NCI-H2107 treated with DMSO at 0.1 percent for 48 hours (cell line): ENCODE results near the gene SPON1.
"Not testable (repeated sequence)": the region's sequence is repeated elsewhere in the genome, so short reads cannot be mapped to it uniquely, and the experiment has no call there.

Experiments used
- DNase-seq: peaks from one replicate; lab custom pipeline; 2025; ENCODE audit not compliant: unreplicated experiment; lab: John Stamatoyannopoulos, UW

The SPON1 gene

DNA sequence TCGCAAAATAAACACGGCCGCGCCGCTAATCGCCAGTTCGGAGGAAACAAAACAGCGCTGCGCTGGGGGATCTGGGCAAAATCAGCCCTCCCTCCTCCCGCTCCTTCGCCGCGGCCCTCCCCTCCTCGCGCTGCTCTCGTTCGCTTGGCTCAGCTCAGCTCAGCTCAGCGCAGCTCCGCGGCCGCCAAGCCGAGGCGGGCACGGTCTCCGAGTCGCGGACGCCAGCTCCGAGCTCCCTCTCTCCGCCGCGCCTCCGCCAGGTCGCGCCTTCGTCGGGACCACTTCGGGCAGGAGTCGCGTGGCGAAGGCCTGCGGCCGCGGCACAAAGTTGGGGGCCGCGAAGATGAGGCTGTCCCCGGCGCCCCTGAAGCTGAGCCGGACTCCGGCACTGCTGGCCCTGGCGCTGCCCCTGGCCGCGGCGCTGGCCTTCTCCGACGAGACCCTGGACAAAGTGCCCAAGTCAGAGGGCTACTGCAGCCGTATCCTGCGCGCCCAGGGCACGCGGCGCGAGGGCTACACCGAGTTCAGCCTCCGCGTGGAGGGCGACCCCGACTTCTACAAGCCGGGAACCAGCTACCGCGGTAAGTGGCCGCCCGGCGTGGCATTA lies at the start of gene SPON1:
Gene SPON1 (plus strand): TSS at position 162 of the 607 bp plus-strand sequence. CDS start 182 bp downstream, at position 344.
- DNase-seq: no peak

DNA sequence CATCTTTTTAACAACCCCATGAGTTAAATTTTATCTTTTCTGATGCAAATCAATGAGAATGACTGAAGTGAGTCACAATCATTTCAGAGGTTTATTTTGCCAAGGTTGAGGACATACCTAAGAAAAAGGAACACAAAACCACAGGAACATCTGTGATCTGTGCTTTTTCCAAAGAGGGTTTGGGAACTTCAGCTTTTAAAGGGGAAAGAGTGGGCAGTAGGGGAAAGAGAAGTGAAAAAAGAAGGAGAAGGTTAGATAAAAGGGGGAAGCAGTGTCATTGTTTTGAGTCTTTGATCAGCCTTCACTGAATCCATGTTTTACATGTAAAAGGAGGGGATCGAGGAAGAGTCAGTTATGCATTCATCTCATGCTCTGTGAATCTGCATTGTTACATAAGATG lies 45.3 kb upstream of the SPON1 start:
- DNase-seq: no peak

DNA sequence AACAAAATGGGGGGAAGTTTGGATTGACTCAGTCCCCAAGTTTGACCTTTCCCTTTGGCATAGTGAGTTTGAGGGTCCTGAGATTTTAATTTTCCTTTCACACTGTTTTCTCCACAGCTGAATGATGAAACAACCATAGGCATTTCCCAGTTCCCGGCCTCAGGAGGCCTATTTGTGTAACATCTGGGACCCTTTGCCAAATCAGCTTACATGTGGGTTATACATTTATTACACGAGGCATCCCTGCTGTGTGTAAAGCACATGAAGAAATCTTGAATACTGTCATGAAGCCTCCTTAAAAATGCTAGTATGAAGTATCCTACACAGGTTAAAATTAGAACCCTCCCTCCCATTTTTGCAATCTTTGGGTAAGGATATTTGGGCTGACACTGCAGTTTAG lies 44.6 kb upstream of the SPON1 start:
- no peak for DNase-seq

DNA sequence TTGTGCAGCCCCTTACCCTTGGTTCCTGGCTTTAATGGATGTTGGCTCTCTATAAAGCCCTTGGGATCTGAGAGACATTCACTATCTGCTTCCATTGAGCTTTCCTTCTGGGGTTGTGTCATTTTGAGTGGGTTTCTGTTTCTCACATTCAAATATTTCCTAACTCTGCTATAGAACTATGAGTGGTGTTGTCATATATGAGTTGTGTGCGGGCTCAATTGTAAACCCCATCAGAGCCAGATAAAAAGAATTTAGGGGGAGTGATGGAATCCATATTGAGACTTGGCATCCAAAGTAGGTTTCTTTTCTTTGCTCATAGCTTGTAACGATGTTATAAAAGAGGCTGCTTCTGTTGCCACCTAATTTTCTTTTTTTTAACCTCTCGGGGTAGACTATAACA lies 41.8 kb upstream of the SPON1 start:
- no peak for DNase-seq

DNA sequence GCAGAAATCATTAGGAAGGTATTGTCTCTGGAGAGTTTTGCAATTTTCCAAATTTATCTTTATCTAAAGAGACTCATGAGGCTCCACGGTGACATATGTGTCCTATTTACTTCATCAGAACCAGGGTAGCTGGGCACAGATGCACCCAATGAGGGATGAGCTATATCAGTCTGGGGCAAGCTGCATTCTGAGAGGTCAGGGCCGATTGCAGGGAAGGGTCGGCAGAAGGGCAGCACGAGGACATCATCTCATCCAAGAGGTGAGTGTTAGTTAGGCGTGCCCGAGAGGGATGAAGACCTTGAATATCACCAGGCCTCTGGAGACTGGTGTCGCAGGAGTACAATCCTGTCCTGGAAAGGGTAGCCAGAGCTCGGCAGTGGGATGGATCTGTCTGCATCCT lies 41.0 kb upstream of the SPON1 start:
- no peak for DNase-seq

DNA sequence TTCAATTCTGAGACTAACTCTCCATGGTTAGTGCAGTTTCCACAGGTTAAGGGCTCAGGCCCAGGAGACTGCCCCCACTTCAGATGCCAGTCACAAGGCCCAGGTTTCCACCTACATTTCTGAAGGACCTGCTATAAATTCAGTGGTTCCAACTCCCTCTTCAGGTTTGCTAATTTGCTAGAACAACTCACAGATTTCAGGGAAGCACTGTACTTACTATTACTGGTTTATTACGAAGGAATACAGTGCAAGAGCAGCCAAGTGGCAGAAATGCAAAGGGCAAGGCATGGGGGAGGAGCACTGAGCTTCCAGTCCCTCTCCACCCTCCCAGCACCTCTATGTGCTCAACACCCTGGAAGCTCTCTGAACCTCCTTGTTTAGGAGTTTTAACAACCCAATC lies 39.3 kb upstream of the SPON1 start:
- no peak for DNase-seq

DNA sequence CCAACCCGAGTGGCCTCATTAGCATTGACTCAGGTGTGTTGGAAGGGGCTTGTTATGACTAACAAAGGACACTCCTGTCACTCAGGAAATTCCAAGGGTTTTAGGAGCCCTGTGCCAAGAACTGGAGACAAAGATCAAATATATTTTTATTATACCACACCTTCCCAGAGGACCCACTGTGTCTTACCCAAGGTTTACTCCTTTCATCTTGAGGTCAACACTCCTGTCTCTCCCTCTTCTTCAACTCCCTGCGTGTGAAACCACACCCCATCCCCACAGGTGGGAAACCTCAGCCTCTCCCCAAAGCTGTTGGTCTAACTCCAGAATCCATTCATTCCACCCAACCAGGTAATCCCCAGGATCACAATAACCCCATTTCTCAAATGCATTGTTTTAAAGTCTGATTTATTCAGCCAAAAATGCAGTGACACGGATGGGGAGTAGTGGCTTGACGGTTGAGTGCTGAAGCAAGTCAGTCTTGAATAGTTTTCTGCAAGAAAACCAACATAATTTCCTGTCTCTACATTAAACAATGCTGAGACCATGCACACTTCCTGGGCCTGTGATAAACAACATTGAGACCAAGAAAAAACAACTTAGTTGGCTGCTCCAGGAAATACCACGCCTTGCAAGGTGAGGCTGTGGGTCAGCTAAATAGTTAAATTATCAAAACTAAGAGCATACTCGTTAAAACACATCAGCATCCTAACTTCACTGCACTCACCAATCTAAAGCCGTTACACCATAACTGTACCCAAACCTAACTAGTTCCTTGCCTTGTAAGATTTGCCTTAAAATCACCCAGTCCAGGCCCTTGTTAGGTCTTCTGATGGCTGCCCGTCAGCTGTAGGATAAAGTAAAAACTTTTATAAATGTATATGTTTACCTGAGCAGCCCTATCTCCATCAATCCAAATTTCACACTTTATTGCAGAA lies 38.5 kb upstream of the SPON1 start:
- no peak for DNase-seq

DNA sequence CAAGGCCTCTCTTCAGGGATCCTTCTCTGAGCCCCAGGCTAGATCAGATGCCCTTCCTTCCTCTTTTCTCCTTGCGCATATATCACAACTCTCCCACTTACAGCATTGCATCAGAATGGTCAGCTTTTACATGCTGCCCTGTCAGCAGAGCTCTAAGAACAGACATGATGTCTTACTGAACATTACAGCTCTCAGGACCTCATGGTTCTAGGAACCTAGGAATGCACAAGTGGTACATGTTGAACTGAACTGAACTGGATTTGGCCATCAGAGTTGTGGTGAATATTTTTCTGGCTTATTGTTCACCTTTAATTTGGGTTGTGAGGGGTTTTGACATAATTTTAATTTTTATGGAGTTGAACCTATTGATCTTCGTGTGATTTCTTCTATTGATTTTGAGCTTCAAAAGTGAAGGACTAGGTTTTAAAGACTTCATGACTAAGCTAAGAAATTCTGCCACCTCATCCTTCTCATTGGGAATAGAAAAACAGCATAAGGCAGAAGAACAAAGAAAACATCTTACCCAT lies 37.7 kb upstream of the SPON1 start:
- no peak for DNase-seq

DNA sequence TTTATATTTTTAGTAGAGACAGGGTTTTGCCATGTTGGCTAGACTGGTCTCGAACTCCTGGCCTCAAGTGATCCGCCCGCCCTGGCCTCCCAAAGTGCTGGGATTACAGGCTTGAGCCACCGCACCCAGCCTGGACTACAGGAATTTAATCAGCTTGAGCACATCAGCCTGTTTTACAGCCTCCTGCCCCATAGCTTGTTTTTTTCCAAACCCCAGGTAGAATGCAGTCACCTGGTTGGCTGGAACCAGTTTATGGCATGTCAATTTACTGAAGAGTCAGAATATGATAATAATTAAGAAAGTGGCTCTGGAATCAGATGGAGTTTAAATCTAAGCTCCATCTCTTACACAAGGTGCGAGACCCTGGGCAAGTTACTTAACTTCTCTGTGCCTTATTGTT lies 36.2 kb upstream of the SPON1 start:
- not testable (repeated sequence) for DNase-seq

DNA sequence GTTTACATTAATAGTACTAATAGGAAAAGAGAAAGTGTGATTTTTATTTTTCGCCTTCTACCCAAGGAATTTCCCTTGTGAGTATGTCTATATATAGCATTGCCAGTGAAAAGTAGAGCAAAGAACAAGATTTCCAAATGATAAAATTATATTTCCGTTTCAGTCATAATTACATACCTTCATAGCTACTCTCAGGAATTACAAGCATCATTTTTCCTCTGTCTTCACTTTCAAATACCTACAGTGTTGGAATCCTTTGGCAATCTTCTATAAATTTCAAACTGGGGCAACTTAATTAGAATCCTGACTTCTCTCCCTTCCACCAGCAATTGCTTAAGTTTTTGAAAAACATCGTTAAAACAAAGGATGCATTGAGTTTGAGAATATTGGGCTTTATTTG lies 35.5 kb upstream of the SPON1 start:
- DNase-seq: no peak

DNA sequence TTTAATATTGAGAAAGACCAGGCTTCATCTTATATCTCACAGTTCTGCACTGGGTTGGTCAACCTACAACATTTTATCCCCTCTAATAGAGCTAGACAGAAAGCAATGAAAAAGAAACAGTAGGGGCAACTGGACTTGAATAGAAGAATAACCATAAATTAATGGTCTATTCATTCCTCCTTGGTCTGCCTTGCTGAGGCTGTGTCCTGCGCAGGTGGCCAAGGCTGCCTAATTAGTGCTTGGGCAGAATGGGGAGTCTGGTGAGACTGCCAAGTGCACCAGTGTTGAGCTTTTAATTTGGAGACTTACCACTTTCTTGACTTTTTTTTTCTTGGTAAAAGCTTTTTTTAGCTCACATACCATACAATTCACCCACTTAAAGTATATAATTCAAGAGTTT lies 35.0 kb upstream of the SPON1 start:
- DNase-seq: no peak

DNA sequence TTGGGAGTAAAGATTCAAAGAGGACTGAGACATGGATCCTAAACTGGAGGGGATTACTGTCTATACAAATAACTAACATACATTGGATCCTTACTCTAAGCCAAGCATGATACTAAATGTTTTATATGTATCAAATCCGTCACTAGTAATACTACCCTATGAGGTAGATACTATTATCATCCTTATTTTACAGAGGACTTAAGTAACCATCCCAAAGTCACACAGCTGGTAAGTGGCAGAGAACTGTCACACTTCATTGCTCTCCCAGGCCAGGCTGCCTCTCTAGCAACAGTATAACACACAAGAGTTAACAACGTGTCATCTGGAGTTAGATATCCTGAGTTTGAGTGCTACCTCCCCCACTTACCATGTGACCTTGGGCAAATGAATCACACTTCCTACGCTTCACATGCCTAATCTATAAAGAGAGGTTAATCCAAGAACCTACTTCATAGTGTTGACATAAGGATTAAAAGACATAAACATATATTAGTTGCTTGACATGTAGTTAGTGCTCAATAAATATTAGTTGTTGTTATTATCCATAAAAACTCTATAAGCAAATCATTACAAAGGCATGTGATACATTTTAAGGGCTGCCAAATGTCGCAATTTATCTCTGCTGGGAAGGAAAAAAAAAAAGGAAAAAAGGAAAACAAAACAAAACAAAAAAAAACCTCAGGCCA lies 33.8 kb upstream of the SPON1 start:
- no peak for DNase-seq

DNA sequence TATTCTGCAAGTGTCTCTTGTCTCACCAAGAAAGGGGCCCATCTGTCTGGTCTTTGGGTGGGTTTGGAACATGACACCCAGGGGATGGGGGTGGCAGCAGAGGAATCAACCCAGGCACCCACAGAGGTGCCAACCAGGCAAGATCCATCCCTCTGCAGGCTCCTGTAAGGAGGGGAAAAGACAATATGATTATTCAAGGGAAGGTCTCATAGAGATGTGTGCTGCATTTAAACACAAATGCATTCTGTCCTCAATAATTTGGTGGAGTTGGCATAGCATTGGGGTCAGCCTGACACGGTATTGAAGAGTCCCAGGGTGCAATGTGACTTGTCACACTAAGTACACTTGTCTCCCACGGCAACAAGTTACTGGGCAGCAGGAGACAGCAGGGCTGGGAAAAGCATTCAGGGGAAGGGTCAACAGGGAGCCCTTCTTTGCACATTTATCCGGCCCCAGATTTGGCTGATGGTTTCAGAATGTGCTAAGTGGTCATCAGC lies 33.1 kb upstream of the SPON1 start:
- no peak for DNase-seq

DNA sequence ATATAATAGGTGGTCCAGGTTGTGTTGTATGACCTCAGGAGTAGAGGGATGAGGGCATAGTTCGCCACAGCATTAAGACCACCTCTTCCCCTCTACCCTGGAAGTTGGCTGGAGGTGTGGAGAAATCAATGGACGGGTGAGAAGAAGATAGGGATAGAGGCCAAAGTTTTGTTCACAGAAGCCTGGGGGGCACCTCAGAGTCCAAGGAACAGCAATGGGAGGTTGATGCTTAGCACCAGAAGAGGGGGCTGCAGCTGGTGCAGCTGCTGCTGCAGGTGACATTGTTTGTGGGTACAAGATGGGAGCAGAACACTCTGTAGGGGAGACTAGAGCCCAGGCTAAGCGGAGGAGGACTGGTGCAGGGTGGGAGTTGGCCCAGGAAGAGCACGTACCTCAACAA lies 31.2 kb upstream of the SPON1 start:
- DNase-seq: no peak

DNA sequence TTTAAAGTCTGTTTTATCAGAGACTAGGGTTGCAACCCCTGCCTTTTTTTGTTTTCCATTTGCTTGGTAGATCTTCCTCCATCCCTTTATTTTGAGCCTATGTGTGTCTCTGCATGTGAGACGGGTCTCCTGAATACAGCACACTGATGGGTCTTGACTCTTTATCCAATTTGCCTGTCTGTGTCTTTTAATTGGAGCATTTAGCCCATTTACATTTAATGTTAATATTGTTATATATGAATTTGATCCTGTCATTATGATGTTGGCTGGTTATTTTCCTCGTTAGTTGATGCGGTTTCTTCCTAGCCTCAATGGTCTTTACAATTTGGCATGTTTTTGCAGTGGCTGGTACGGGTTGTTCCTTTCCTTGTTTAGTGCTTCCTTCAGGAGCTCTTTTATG lies 25.4 kb upstream of the SPON1 start:
- not testable (repeated sequence) for DNase-seq

DNA sequence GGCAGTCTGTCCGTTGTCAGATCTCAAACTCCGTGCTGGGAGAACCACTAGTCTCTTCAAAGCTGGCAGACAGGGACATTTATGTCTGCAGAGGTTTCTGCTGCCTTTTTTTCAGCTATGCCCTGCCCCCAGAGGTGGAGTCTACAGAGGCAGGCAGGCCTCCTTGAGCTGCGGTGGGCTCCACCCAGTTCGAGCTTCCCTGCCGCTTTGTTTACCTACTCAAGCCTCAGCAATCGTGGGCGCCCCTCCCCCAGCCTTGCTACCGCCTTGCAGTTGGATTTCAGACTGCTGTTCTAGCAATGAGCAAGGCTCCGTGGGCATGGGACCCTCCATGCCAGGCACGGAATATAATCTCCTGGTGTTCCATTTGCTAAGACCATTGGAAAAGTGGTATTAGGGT lies 23.7 kb upstream of the SPON1 start:
- DNase-seq: not testable (repeated sequence)

DNA sequence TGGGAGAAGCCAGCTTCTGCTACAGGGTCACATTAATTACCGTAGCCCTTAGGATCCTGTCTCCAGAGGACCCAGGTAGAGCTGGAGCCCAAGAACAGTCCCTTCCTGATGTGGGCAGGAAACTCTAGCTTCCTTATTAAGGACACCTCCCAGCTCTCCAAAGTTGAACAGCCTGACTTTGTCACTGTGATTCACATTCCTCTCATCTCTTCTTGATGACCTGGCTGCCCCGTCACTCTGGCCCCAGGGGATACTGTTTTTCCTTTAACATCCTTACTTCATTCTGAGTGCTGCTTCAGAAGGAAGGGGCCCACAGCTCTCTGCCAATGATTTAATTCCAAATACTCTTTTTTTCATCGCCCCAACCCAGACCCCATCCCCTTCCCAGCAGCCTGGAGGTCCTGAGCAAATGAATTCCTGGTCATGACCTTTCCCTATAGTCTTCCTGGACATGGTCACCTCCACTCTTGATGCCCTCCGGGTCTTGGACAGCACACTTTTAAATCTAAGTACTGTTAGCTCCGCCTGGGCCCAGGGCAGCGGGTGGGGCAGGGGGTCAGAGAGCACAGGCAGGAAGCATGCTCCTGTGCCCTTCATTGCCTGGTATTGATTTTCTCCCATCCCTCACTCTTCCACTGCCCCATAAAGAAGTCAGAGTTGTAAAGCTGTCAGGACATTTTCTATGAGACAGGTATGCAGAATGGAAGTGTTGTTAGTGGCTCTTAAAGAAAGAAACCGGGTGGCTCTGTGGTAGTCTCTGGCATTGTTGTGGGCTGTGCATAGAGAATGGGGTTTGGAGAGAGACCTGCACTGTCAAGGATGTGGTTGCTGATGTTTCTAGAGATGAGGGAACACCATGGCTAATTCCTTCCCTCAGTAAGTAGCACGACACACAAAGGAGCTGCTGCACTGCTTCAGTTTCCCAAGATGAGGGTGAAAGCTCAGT lies 22.3 kb upstream of the SPON1 start:
- no peak for DNase-seq

DNA sequence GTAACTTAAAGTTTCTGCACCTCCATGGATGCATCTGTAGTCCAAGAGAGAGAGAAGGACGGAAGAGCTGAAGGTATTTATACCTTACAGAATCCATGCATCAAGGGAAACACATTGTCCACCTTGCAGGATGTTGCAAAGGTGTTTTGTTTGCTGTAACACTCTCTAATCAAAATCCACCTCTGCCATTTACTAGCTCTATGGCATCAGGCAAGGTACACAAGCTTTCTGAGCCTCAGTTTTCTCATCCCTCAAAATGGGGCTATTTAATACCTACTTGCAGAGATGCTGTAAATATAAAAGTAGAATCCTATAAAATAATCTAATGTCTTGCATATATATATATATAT lies 21.6 kb upstream of the SPON1 start:
- DNase-seq: no peak

DNA sequence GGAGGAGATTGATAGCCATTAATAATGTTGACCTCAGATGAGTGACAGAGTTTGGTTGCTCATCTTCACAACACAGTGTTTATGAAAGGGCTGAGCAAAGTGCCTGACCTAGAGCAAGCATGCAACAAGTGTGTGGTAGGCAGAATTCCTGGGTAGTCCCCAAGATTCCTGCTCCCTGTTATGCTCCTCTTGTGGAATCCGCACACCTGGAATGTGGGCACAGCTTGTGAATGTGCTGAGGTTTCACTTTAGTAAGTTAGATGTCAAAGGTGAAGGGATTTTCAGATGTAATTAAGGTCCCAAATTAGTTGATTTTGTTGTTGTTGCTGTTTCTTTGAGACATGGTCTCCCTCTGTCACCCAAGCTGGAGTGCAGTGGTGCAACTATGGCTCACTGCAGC lies 20.7 kb upstream of the SPON1 start:
- DNase-seq: no peak

DNA sequence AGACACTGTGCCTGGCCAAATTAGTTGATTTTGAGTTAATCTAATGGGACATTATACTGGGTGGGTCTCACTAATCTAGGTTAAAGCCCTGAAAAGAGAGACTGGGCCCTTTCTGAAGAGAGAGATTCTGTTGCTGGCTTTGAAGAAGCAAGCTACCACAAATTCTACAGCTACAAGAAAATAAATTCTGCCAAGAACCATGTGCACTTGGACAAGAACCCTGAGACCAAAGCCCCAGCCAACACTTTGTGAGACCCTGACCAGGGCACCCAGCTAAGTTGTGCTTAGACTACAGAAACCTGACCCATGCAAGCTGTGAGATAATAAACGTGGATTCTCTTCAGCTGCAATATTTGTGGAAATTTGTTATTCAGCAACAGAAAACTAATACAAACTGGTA lies 20.1 kb upstream of the SPON1 start:
- no peak for DNase-seq

DNA sequence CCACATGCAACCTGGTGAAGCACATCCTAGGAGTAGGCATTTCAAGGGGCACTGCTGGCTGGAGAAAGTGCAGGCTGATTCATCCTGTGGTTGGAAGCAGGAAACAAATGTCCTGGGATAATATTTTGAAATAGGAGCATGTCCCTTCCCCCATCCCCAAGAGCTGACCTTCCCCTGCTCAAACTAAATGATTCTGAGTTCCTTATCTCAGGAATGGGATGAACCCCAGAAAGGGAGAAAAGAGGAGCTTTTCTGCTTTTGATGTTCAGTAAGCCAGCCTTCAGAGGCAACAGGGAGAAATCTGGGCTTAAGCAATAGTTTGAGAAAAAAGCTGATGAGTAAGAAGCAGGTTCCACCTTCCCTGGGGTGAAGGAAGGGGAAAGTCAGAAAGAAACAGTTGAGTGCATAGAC lies 19.5 kb upstream of the SPON1 start:
- DNase-seq: no peak
